ENCODE results near the gene WNT5A.
A peak's percentile ranks its signal among the peaks of the same experiment; 100 is the strongest.

The WNT5A gene

GRCh38 chr3:55494976-55495375 is 7.9 kb upstream of the WNT5A start:
- Histone ChIP-seq H3K9me3 (ENCODE audit: control insufficient read depth, insufficient read depth, low read depth, low read length) (no peaks in the 10 kb centered on the region), H3K36me3 (ENCODE audit: control insufficient read depth in 2 of 2, insufficient read depth in 1 of 2, low read length in 2 of 2) (no peaks in the 10 kb centered on the region), H3K27ac (ENCODE audit: extremely low read depth, low read depth, low read length) (no peak overlapping the region), H3K4me3 (ENCODE audit: low read depth, low read length) (no peak overlapping the region), H3K4me1 (ENCODE audit: control insufficient read depth, insufficient read depth, low read length) (peaks cover 14% of the 10 kb centered on the region; the same call in 1 of the 2 replicates)
- TF ChIP-seq ZNF76 (tag by site-specific recombination; IDR thresholded peaks at IDR 0.05; ENCODE audit: borderline replicate concordance, low read depth): no peak
- TF ChIP-seq SP7 (tag by site-specific recombination; IDR thresholded peaks at IDR 0.05): peak; percentile 31; the same call in 1 of the 2 replicates
- CTCF ChIA-PET: interaction anchor here (1.3 kb wide), 1 partner anchor 10 kb away, joined by 3 read pairs; no protein-coding TSS in a partner anchor
- POLR2A ChIA-PET: no interaction called here

- H3K27ac ChIP-seq (ENCODE audit: extremely low read depth, low read depth, low read length): no peak overlapping the region
- H3K4me1 ChIP-seq (ENCODE audit: control insufficient read depth, insufficient read depth, low read length): peaks cover 21% of the 10 kb centered on the region
- POLR2A ChIA-PET: no interaction called here
- no peaks in the 10 kb centered on the region for H3K9me3 ChIP-seq (ENCODE audit: control insufficient read depth, insufficient read depth, low read depth, low read length)
- no peaks in the 10 kb centered on the region for H3K36me3 ChIP-seq (ENCODE audit: control insufficient read depth in 2 of 2, insufficient read depth in 1 of 2, low read length in 2 of 2)
- CTCF ChIA-PET: interaction anchor here (0.7 to 1.4 kb wide), 3 partner anchors 11 to 237 kb away, joined by 3 to 7 read pairs (median 4); no protein-coding TSS in a partner anchor
- H3K4me3 ChIP-seq (ENCODE audit: low read depth, low read length): no peak overlapping the region
- TF ChIP-seq ELK4 (IDR thresholded peaks at IDR 0.05; ENCODE audit: borderline replicate concordance, low read depth, low read length) (no peak), EGR2 (tag by site-specific recombination; IDR thresholded peaks at IDR 0.05; ENCODE audit: low read depth) (no peak), ZNF239 (tag by site-specific recombination; IDR thresholded peaks at IDR 0.05) (no peak), ZNF362 (tag by site-specific recombination; IDR thresholded peaks at IDR 0.05) (no peak), ZNF580 (tag by site-specific recombination; IDR thresholded peaks at IDR 0.05) (no peak), ZNF311 (tag by site-specific recombination; IDR thresholded peaks at IDR 0.05; ENCODE audit: borderline replicate concordance) (no peak), ZNF132 (tag by site-specific recombination; IDR thresholded peaks at IDR 0.05; ENCODE audit: borderline replicate concordance) (no peak), SCRT2 (tag by site-specific recombination; IDR thresholded peaks at IDR 0.05) (no peak), PBX3 (CRISPR knock-in tag; IDR thresholded peaks at IDR 0.05) (no peak), KLF17 (tag by site-specific recombination; IDR thresholded peaks at IDR 0.05) (no peak), ATF2 (tag by site-specific recombination; IDR thresholded peaks at IDR 0.05; ENCODE audit: low read depth) (no peak), GLIS2 (tag by site-specific recombination; IDR thresholded peaks at IDR 0.05) (no peak), ZNF654 (tag by site-specific recombination; IDR thresholded peaks at IDR 0.05; ENCODE audit: low read depth) (no peak)
Observed at GRCh38 chr3:55492976-55493375, 5.9 kb upstream of the WNT5A start.

All from HEK293 (cell line).